Hindlimb muscle (tissue), 1 donor: ENCODE data around the gene CD6. TPM values are rescaled to one million over a fixed set of nuclear protein-coding genes. Genes with fewer than 3 reads are reported as not detected.

ENCODE experiments used
- DNase-seq: peaks from one replicate; pipeline ENCODE4 v3.0.0-alpha.2; 2013
- polyA plus RNA-seq: library from polyadenylated mRNA; unstranded; fragments of 120-200 nt; gene quantifications from one replicate; pipeline ENCODE4 v1.2.1, GENCODE V29; 2013; ENCODE audit not compliant: insufficient read length

The CD6 gene
- polyA plus RNA-seq, 1 donor, result 0.40 TPM

DNA sequence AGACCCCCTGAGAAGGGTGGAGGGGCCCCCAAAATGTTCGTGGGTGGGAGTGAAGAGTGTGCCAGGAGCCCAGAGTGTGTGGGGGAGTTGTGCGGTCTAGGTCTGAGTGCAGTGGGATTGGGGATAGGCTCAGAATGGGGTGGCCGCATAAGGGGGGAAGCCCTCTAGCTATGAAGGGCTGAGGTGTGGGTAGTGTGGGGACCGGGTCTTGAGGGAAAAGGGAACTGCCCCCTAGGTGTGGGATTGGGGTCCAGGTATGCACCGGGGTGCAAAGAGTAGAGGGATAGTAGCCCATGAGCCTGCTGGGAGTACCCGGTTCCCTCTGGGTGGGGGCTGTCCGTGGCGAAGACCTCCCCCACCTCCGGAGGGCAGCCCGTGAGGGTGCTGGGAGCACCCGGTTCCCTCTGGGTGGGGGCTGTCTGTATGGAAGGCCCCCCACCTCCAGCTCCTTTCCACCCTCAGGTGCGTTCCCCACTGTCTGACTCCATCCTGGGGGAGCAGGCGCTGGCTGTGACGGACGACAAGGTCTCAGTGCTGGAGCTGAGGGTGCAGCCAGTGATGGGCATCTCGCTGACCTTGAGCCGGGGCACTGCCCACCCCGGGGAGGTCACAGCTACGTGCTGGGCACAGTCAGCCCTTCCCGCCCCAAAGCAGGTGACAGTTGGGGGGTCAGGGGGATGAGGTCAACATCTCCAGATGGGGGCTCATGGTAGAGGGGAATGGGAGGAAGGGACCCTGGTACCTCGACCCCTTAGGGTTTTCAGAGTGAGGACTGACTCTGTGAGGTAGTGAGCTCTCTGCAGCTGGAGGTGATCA lies 36.5 kb upstream of the CD6 start:
- DNase-seq, result no peak

DNA sequence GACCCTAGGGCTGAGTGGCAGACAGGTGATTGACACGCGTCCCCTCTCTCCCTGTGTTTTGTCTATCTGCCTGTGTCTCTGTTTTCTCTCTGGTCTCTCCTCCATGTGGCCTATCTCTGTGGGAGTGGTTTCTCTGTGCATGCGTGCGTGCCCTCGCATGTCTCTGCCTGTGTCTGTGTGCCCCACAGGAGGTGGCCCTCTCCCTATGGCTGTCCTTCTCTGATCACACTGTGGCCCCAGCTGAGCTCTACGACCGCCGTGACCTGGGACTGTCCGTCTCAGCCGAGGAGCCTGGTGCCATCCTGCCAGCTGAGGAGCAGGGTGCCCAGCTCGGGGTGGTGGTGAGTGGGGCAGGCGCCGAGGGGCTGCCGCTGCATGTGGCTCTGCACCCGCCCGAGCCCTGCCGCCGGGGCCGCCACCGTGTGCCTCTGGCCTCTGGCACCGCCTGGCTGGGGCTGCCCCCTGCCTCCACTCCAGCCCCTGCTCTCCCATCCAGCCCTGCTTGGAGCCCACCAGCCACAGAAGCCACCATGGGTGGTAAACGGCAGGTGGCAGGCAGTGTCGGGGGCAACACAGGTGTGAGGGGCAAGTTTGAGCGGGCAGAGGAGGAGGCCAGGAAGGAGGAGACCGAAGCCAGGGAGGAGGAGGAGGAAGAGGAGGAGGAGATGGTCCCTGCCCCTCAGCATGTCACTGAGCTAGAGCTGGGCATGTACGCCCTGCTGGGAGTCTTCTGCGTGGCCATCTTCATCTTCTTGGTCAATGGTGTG lies 35.6 kb upstream of the CD6 start:
- DNase-seq, result no peak

DNA sequence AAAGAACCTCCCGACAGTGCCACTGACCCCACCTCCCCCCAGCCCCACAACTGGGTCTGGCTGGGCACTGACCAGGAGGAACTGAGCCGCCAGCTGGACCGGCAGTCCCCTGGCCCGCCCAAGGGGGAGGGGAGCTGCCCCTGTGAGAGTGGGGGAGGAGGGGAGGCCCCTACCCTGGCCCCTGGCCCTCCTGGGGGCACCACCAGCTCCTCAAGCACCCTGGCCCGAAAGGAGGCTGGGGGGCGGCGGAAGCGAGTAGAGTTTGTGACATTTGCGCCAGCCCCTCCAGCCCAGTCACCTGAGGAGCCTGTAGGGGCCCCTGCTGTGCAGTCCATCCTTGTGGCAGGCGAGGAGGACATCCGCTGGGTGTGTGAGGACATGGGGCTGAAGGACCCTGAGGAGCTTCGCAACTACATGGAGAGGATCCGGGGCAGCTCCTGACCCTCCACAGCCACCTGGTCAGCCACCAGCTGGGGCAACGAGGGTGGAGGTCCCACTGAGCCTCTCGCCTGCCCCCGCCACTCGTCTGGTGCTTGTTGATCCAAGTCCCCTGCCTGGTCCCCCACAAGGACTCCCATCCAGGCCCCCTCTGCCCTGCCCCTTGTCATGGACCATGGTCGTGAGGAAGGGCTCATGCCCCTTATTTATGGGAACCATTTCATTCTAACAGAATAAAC lies 34.9 kb upstream of the CD6 start:
- DNase-seq, result no peak

DNA sequence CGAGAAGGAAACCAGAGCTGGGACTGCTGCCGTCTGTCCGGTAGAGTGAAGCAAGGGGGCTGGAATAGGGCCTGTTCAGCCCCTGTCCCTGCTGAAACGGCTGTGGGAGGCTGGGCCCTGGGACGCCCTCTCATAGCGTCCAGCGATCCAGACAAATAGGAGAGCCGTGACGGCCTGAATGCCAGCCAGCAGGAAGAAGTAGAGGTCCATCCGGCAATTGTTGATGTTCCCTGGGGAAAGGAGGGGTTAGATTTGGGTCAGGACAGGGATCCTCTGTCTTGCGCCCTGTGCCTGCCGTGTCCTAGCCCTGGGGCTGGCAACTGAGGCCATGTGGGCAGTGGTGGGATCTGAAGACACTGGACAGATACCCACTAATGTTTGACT lies 34.3 kb upstream of the CD6 start:
- DNase-seq, result no peak

DNA sequence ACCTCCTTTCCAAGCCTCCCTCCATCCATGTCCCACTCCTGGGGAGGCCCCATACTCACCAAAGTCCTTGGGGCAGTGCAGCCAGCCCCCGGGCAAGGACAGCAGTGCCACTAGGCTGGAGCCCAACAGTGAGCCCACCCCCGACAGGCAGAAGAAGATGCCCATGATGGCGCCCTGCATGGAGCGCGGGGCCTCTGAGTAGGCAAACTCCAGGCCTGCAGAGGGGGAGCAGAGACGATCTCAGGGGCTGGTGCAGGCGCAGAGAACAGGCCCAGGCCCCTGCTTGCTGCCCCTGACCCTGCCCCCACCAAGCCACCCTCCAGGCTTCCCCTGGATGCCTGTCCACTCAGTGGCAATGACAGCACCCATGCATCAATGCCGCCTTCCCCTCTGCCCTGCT lies 33.7 kb upstream of the CD6 start:
- no peak for DNase-seq

DNA sequence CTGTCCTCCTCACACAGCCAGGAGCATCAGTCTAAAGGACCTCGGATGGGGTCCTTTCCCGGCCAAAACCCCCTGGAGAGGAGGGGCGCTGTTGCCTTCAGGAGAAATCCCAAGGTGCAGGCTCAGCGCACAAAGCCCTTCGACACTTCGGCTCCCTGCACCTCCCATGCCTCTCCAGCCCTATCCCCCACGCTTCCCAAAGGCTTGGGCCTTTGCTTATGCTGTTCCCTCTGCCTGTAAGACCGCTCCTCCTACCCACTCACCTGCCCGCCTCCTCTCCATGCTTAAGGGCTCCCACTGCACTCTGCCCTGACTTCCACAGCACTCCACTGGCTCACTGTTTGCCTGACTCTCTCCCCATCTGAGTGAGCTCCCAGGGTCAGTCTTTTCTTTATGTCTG lies 33.0 kb upstream of the CD6 start:
- DNase-seq, result no peak

DNA sequence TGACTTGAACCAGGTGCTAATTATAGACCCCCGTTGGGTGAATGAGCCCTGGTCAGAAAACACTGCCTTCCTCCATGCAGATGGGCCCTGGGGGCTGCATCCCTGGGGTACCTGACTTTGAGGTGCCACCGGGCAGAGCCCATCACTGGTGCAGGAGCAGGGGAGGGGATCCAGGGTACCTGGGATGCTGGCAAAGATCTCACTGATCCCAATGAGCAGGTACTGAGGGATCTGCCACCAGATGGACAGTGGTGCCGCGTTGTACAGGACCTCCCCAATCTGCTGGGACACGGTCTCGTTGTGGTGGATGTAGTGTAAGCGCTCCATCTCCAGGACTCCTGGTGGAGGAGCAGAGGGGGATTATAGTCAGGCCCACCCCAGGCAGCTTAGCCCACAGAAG lies 32.2 kb upstream of the CD6 start:
- no peak for DNase-seq

DNA sequence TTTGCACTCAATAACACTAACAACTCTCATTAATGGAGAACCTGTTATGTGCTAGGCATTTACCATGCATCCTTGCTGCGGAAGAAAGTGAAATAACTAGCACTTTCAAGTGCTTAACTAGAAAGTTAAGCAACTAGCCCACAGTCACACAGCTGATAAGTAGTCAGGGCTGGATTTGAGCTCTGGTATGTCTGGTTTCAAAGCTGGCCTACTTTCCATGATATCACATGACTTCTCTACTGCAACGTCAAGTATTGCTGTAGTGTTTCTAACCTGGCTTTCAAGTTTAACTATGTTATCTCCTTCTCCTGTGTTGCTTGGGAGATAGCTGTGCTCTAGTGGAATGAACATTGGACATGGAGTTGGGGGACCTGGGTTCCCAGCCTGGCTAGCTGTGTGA lies 31.6 kb upstream of the CD6 start:
- no peak for DNase-seq

DNA sequence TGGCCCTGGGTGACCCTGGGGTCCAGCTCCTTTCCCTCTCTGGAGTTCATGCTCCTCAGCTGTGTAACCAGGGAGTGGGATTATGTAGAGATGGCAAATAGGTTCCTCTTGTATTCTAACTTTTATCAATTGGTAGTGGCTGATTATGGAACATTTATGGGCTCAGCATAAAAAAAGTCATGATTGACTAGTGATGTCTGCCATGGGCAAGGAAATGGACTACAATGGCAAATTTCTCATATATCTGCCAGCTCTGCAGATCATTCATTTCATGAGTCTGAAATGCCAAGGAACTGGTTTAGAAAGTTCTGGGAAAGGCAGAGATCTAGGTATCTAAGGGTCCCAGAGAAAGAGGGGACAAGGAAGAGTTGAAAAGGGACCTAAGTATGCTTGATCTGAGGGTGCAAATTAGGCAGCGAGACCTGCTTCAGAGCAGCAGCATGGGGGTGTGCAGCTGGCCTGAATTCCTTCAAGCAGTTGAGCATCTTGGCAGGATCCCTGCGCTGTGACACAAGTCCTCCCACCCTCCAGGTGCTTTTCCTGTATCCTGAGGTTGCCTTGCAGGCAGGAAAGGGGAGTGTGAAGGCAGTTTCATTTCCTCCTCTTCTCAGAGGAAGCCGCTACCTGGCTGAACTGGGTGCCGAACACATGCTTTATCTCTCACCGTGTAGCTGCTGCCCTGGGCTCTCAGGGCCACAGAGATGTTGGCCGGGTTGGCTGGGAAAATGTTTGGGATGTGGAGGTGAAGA lies 29.9 kb upstream of the CD6 start:
- no peak for DNase-seq

DNA sequence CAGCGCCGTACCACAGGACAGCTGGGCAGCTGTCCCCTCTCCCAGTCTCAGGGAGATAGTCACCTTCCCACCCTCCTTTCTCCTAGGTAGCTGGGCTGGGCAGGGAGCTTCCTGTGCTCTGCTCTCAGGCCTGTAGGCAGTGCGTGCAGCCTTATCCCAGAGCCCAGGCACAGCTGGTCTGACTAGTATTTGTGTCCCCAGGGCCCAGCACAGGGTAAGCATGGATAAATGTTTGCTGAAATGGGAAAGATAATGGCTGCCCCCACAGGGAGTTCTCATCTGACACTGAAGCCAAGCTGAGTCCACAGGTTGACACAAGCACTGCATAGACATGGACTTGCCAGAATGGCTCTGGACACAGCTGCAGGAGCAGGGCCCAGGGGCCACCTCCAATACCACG lies 29.3 kb upstream of the CD6 start:
- no peak for DNase-seq

DNA sequence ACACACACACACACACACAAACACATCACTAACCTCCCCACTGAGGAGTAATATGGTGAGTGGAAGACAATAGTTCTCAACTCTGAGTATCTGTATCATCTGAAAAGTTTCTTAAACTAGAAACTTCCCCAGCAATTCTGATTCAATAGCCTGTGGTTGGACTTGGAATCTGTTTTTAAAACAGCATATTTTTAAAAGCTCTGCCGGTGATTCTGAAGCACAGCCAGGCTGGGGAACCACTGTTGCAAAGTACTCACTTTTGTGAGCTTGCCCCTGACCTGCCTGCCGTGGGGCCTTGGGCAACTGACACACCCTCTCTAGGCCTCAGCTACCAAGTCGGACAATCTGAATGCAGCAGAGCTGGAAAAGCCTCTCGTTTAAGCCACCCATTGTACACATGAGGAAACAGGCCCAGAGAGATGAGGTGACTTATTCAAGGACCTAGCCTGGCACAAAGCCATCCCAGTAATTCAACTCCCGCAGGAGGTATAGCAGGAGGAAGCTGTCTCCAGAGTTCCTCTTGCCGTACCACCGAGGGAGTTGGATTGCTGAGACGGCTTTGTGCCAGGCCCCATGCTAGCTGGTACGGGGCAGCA lies 28.4 kb upstream of the CD6 start:
- DNase-seq, result no peak

DNA sequence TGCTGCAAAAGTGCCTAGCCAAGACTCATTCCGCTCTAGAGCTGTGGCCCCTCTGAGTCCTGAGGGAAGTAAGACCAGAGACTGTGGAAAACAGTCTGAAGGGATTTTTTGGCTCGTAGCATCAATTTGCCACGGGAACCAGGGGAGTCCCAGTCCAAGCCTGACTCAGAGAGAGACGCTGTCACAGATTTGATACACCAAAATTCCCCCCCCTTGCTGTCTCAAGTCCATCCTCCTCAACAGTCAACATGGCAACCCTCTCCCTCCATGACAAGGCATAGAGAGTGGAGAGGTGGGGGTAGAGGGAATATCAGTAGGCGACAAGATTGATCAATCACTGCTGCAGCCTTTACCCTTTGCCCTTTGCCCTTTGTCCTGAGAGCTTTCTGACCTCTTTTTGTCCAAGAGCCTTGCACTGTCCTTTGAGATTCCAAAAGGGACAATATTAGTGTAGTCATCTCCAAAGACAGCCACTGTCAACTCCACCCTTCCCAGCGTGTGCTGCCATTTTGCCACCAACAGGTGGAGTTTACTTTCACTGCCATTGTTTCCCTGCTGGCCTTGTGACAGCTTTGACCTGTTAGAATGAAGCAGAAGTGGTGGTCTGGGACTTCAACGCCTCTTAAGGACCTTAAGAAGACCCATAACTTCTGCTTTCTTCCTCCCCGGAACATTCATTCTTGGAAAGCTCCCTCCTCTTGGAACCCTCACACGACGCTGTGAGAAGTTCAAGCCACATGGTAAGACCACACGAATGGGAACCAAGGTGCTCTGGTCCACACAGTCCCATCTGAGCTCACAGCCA lies 26.8 kb upstream of the CD6 start:
- no peak for DNase-seq

DNA sequence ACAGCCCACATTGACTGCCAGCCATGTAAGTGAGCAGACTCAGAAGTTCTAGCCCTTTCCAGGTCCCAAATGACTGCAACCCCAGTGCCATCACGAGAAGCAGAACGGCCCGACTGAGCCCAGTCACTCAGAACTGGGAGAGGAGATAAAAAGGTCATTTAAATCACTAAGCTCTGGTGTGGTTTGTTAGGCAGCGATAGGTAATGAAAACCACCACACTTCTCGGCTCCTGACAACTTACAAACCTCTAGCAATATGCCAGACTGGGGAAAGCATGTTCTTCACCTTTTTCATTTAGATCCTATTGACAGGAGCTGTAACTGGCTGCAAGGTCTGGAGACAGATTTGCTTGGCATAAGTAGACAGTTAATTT lies 26.2 kb upstream of the CD6 start:
- no peak for DNase-seq

DNA sequence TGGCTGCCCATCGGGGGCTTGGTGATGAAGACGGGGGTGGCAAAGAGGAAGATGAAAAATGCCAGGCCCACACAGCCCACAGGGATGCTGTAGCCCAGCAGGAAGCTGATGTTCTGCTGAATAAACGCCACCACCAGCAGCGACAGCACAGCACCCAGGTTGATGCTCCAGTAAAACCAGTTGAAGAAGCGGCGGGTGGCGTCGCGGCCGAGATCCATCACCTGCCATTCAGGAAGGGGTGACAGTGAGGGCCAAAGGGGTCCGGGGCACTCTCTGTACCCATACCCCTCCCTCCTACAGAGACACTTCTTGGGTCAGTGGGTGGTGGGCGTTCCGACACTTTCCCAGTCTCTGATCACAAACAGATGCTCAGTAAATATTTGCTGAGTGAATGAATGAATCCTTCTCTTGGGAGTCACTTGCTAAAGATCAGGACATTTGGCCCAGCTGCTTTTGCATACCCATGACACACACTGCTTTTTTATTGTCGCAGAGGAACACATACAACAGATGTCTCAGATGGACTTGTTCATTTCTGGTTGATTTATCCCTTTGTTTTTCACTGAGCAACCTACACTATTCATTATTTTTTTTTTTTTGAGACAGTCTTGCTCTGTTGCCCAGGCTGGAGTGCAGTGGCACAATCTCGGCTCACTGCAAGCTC lies 24.7 kb upstream of the CD6 start:
- no peak for DNase-seq

DNA sequence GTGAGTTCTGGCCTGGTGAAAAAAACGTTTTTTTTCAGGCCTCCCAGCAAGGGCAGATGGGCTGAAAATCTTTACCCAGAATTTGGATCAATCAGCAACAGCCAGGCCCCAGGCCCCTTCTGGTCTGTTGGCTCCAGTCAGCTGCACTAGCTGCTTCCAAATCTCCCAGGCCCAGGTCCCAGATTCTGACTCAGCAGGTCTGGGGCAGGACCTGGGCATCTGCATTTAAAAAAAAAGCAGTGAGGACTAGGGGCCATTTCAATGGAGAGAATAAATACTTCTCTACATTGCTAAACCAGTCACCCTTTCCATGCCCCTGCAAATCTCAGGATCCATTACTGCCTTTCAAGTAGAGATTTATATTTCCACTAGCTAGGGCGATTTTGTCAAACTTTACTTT lies 23.8 kb upstream of the CD6 start:
- DNase-seq, result no peak

DNA sequence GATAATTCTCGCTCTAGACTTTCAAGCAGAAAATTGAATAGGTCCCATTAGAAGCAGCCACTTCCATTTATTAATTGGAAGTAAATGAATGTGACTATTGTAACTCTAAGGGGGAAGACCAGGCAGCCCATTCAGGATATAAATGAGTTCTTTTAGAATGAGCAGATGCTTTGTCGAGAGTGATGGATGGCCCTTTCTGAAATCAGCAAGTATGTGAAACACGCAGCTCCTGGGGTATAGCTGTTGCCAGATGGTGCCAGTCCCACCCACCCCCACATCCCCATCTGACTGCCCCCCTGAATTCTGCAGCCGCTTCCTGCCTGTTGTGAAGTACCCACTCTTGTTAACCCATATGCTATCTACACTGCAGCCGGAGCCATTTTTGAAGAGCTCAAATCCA lies 23.2 kb upstream of the CD6 start:
- DNase-seq, result no peak

DNA sequence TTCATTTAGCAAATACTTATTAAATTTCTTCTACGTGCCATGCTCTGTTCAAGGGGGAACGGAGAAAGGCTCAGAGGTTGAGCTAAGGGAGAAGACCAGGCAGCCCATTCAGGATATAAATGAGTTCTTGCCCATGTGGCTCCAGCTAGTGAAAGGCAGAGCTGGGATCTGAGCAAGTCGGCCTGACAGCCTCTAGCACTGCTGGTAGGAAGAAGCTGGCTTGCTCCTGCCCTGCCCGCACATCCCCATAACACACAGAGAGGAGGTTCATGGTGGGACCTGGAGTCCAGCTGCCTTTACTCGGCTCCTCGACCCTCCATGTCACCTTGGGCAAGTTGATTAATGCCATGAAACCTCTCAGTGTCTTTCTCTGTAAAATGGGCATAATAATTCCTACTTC lies 21.5 kb upstream of the CD6 start:
- DNase-seq, result no peak

DNA sequence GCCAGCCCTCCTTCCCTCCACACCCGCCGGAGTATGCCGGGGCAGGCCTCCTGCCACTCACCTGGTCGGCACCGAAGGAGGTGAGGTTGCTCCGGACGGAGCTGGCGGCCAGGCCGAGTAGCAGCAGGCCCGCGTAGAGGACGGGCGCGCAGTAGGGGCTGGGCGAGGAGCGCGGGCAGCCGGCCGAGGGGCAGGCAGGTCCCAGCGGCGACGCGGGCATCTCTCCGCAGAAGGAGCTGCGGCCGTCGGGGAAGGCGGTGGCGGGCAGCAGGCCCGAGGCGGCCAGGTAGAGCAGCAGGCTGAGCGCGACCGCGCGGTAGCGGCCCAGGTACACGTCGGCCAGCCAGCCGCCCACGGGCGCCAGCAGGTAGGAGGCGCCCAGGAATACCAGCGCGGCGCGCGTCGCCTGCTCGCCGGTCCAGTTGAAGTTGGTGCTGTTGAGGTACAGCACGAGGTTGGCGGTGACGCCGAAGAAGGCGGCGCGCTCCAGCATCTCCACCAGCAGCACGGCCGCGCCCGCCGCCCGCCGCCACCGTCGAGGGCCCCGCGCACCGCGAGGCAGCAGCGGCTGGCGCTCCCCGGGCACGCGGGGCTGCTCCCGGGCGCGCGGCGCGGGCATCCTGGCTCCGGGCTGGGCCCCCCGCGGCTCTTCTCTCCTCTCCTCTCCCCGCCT lies 20.4 kb upstream of the CD6 start:
- DNase-seq, result peak; percentile 34

DNA sequence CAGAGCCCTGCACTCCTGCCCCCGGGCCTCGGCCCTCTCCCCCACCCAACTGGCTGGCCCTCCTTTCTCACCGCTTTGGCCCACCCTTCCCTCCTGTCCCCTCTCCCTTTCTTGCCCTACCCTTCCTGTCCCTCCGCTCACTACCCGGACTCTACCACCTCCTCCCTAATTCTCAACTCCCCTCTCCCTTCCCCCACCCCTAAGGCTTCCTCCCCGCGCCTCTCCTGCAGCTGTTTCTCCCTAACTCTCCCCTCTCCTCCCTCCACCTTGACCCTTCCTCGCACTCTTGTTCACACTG lies 19.9 kb upstream of the CD6 start:
- DNase-seq, result no peak

DNA sequence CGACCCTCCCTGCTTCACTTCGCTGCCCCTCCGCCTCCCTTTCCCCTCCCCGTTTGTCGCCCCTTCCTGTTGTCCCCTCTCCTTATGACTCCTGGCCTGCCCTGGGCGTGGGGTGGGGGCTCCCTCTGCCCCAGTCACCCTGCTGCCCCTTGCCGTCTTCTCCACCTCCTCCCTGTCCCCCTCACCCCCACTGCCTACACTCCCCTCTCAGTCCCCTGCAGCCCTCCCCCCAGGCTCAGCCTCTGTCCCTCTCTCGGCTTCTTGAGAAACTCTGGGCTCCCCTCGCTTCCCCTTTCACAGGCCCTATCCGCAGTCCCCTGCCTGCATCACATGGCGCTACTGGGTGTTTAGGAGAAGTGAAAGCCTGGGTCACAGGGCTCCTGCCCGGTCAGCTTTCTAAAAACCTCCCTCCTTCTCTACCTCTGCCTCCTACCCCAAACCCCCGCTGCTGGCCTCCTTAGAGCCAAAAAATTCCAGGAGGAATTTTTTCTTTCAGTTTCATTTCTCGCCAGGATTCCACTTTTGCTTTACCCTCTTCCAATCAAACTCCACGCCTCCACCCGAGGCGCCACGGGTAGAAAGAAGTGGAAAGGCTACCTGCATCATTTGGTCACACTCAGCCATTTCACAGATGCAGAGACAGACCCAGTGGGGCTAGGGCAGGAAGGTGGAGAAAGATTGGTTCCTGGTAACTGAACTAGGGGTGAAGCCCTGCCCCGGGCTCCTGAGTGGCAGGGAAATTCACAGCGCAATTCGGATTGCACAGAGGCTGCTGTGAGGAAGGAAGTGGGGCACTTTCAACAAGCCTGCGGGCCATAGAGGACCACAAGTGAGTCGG lies 19.4 kb upstream of the CD6 start, which contains the start of gene SLC15A3:
SLC15A3 (minus strand) TSS at position 273 of the 838 bp plus-strand sequence. CDS start 625 bp downstream, outside the sequence.
- DNase-seq, result peak; percentile 60
